A549 (cell line): ENCODE measurements around the gene ARHGEF38.

Experiments
- BHLHE40 ChIP-seq: IDR thresholded peaks from 2 replicates; pipeline ENCODE4 v1.6.1; 2012; ENCODE audit warnings: low read depth, low read length, inconsistent platforms
- CTCF ChIP-seq: fragments of >200 bp; sonication (Bioruptor Twin); formaldehyde crosslinking; IDR thresholded peaks from 3 replicates; pipeline ENCODE4 v1.5.1; 2016
- HDAC2 ChIP-seq: fragments of 200-600 bp; sonication (generic); IDR thresholded peaks from 2 replicates; pipeline ENCODE4 v1.6.1; 2016
- HMGXB4 ChIP-seq: fragments of 250-450 bp; sonication (Bioruptor Pico); IDR thresholded peaks from 2 replicates; pipeline ENCODE4 v1.5.0; 2021; ENCODE audit warnings: mild to moderate bottlenecking, moderate library complexity, borderline replicate concordance
- KDM5A ChIP-seq: fragments of 200-600 bp; sonication (generic); IDR thresholded peaks from 2 replicates; pipeline ENCODE4 v1.6.1; 2016; ENCODE audit warnings: antibody characterized with exemption, mild to moderate bottlenecking
- POLR2A ChIP-seq: IDR thresholded peaks from 2 replicates; pipeline ENCODE4 v1.6.1; 2012; ENCODE audit warnings: mild to moderate bottlenecking, low read length
- REST ChIP-seq: fragments of 200-600 bp; sonication (generic); IDR thresholded peaks from 2 replicates; pipeline ENCODE4 v1.6.1; 2016; ENCODE audit warnings: antibody characterized with exemption, mild to moderate bottlenecking, moderate library complexity
- RFX5 ChIP-seq: fragments of 450-650 bp; IDR thresholded peaks from 2 replicates; pipeline ENCODE4 v1.7.1; 2014; ENCODE audit warnings: antibody characterized with exemption, mild to moderate bottlenecking, moderate library complexity
- SMC3 ChIP-seq: fragments of >200 bp; sonication (Bioruptor Twin); formaldehyde crosslinking; IDR thresholded peaks from 3 replicates; pipeline ENCODE4 v1.6.1; 2018; ENCODE audit warnings: inconsistent platforms

GRCh38 chr4:105563352-105563751, 10.9 kb downstream of the ARHGEF38 start:
- TF ChIP-seq CTCF (no peak), HDAC2 (no peak), POLR2A (no peak), SMC3 (no peak), KDM5A (no peak), REST (no peak), RFX5 (no peak), HMGXB4 (CRISPR knock-in tag) (no peak), BHLHE40 (no peak)
